22Rv1 (cell line): Measurements from ENCODE around the gene GOLGA6L7.

Experiments used
- H3K27ac ChIP-seq: fragments of 450-650 bp; 2 replicates; pipeline ENCODE4 v1.5.1; 2017
- CTCF ChIP-seq: fragments of 450-650 bp; IDR thresholded peaks from 2 replicates; pipeline ENCODE4 v1.5.1; 2017; ENCODE audit warnings: mild to moderate bottlenecking
- ZFX ChIP-seq: fragments of 450-650 bp; IDR thresholded peaks from 2 replicates; pipeline ENCODE4 v1.6.1; 2017; ENCODE audit warnings: antibody characterized with exemption, borderline replicate concordance

The GOLGA6L7 gene

GRCh38 chr15:28880680-28881079 is 32.2 kb upstream of the GOLGA6L7 start:
- no peak for TF ChIP-seq CTCF
- no peak for TF ChIP-seq ZFX
- no peak overlapping the region for H3K27ac ChIP-seq

- H3K27ac ChIP-seq: no peak overlapping the region
- TF ChIP-seq CTCF: no peak
- TF ChIP-seq ZFX: no peak
Observed at GRCh38 chr15:28879551-28879950, 31.1 kb upstream of the GOLGA6L7 start.

- H3K27ac ChIP-seq: no peak overlapping the region
- TF ChIP-seq CTCF (no peak), ZFX (no peak)
Observed at GRCh38 chr15:28878209-28878608, 29.8 kb upstream of the GOLGA6L7 start.

- H3K27ac ChIP-seq: no peak overlapping the region
- TF ChIP-seq CTCF (no peak), ZFX (no peak)
Observed at GRCh38 chr15:28876845-28877185, 28.4 kb upstream of the GOLGA6L7 start.

- H3K27ac ChIP-seq: no peak overlapping the region
- TF ChIP-seq CTCF (no peak), ZFX (no peak)
Observed at GRCh38 chr15:28876131-28876844, 27.8 kb upstream of the GOLGA6L7 start.

- no peak overlapping the region for H3K27ac ChIP-seq
- TF ChIP-seq CTCF: no peak
Observed at GRCh38 chr15:28875461-28876000, 27.1 kb upstream of the GOLGA6L7 start.

- H3K27ac ChIP-seq: no peak overlapping the region
- TF ChIP-seq CTCF: no peak
- no peak for TF ChIP-seq ZFX
Observed at GRCh38 chr15:28873585-28874190, 25.2 kb upstream of the GOLGA6L7 start.
